VCaP (cell line): ENCODE results near the gene ERMAP.
A peak's percentile ranks its signal among the peaks of the same experiment; 100 is the strongest.

Source experiments
- H3K27ac ChIP-seq: fragments of 450-650 bp; 2 replicates; pipeline ENCODE4 v1.5.1; 2017
- TF ChIP-seq, protein P1 (sequence below): fragments of 450-650 bp; conservative IDR thresholded peaks from 2 replicates; pipeline ENCODE4 v1.5.1; 2017; ENCODE audit warnings: mild to moderate bottlenecking, moderate library complexity

The ERMAP gene

DNA sequence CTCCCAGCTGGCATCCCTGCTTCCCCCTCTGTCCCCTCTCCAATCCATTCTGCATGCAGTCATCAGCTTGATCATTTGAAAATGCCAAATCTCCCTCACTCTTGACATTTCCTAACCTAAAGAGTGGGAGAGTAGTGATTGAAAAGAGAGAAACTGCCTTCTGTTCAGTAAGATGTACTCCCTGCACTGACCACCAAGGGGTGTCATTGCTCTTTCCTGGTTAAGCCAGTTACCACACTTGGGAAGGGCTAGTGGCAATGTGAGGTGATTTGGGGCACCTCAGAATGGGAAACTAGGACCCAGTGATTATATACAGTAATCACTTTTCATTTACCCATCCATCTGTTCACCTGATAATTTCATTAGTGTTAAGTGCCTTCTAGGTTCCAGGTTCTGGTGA lies 39.1 kb upstream of the ERMAP start:
- H3K27ac ChIP-seq = no peak overlapping the region
- TF ChIP-seq, protein P1, sequence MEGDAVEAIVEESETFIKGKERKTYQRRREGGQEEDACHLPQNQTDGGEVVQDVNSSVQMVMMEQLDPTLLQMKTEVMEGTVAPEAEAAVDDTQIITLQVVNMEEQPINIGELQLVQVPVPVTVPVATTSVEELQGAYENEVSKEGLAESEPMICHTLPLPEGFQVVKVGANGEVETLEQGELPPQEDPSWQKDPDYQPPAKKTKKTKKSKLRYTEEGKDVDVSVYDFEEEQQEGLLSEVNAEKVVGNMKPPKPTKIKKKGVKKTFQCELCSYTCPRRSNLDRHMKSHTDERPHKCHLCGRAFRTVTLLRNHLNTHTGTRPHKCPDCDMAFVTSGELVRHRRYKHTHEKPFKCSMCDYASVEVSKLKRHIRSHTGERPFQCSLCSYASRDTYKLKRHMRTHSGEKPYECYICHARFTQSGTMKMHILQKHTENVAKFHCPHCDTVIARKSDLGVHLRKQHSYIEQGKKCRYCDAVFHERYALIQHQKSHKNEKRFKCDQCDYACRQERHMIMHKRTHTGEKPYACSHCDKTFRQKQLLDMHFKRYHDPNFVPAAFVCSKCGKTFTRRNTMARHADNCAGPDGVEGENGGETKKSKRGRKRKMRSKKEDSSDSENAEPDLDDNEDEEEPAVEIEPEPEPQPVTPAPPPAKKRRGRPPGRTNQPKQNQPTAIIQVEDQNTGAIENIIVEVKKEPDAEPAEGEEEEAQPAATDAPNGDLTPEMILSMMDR = peak; percentile 71

DNA sequence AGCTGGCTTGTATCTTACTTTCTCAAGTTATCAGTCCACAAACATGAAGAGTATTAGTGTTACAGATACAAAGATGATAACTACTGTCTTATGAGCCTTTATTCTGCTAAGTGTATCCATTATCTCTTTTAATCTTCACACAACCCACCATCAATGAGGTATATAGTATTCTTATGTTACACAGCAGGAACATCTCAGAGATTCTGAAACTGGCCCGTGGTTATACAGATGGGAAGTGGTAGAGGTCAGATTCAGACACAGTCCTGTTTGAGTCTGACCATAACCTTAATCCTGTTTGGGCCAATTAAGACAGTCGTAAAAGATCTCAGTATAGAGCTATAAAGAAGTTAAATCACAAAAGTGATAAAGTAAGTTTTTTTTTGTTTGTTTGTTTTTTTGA lies 37.2 kb upstream of the ERMAP start:
- H3K27ac ChIP-seq = no peak overlapping the region
- TF ChIP-seq, protein P1 = no peak

DNA sequence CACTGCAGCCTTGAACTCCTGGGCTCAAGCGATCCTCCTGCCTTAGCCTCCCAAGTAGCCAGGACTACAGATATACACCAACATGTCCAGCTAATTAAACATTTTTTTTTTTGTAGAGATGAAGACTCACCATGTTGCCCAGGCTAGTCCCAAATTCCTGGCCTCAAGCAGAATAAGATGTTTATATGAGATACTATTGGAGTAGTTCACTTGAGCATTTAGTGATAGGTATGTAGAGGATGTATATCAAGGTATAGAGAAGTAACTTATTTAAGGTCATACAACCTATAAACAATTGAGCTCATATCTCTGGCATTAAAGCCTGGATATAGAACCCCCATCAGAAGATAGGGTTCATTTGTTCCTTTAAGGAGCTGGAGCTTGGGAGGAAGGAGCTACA lies 36.7 kb upstream of the ERMAP start:
- no peak overlapping the region for H3K27ac ChIP-seq
- TF ChIP-seq, protein P1 = no peak

DNA sequence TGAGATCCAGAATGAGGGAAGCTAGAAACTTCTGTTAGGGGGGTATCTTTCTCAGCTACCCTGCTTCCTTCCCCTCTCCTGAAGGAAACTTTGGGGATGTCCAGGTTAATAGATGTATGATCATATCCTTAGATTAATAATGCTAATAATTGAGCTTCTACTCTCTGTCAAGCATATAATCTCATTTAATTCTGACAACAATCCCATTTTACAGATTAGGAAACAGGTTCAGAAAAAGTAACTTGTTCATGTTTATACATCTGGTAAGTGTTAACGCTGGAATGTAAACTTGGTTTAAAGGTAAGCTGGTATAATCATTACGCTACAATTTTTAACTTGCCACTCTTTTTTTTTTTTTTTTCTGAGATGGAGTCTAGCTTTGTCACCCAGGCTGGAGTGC lies 33.8 kb upstream of the ERMAP start:
- H3K27ac ChIP-seq = no peak overlapping the region
- TF ChIP-seq, protein P1 = no peak

DNA sequence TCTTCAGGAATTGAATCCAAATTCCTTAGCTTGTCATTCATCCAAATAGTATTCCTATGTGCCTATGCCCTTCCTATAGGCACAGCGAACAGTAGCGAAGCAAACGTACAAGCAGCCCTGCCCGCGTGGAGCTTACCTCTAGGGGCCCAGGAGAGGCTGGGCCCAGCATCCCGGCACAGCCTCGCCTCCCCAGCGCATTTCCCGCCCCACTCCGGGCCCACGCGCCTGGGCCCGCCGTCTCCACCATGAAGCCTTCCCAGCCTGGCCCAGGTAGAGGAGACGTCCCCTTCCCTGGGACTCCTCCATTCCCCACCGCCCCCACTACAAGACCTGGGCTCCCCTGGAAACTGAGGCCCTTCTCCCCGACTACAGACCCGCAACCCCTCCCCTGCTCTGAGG lies 32.4 kb upstream of the ERMAP start:
- TF ChIP-seq, protein P1 = no peak

DNA sequence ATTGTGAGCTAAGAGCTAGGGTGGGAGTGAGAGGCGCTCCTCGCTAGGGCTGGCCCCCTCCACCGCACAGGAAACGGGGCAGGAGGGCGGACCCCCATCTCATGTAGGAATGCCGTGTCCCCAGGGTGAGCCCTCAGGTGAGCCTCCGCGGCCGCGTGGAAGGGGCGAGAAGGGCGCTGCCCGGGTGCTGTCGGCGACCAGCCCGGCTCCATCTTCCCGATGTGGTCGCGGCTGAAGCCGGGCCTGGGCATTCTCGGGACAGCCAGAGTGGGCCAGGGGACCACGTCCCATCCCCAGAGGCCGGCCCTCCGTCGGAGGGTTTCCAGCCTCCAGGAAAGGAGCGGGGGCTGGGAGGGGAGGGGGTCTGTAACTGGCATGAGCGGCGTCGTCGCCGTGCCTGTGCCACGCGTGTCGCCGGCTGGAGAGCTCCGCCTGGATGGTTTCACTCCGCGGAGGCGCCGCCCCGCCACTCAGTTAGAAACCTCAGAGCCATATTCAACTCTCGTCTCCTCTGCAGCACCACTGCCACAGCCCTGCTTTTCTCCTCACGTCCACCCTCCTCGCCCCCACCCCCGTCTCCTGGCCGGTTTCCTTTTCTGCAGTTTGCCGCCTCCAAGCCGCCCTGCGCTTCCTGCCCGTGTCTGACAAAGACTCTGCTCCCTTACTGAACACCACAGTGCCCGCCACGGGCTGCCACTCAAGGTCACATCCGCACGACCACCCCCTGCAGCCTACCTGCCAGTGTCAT lies 31.8 kb upstream of the ERMAP start, which contains the start of gene TMEM269:
TSS of gene TMEM269 (plus strand) at position 46 of the 748 bp plus-strand sequence. CDS start 4,903 bp downstream, outside the sequence.
- H3K27ac ChIP-seq = no peak within 1 kb of the TSS
- TF ChIP-seq, protein P1 = no peak

More for the DNA sequence above, 32.4 kb upstream of the ERMAP start:
- no peak overlapping the region for H3K27ac ChIP-seq

DNA sequence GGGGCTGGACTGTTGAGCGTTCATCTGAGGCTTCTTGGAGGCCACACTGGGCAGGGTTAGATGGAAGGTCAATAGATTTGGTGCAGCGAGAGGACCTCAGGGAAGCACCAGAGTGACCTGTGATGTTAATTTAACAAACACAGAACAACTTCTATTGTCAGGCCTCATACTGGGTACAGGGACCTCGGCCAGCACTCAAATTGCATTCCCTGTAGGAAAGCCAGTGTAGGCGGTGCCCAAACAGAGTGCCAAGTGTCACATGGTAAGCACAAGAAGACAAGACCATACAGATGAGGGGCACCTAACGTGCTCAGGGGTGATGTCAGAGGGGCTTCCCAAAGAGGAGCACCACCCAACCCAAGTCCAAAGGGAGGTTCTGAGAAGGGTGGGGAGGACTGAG lies 30.8 kb upstream of the ERMAP start:
- no peak overlapping the region for H3K27ac ChIP-seq
- TF ChIP-seq, protein P1 = no peak
